Measurements from ENCODE around the gene NPAS3.

GRCh38 chr14:32905013-32905412 is 33.7 kb upstream of the NPAS3 start:
- TF ChIP-seq POLR2AphosphoS5 (IDR thresholded peaks at IDR 0.05), result no peak
- TF ChIP-seq CTCF (IDR thresholded peaks at IDR 0.05), result no peak
